Activated naive CD4-positive, alpha-beta T cell treated with Interleukin-2 at 50 U/mL for 16 hours (primary cell): ENCODE measurements around the gene SNRPA.
"Not testable (repeated sequence)": the region's sequence is repeated elsewhere in the genome, so short reads cannot be mapped to it uniquely, and the experiment has no call there.

ENCODE experiments used
- DNase-seq: peaks from one replicate; pipeline ENCODE4 v3.0.0-alpha.2; 2020

The SNRPA gene

DNA sequence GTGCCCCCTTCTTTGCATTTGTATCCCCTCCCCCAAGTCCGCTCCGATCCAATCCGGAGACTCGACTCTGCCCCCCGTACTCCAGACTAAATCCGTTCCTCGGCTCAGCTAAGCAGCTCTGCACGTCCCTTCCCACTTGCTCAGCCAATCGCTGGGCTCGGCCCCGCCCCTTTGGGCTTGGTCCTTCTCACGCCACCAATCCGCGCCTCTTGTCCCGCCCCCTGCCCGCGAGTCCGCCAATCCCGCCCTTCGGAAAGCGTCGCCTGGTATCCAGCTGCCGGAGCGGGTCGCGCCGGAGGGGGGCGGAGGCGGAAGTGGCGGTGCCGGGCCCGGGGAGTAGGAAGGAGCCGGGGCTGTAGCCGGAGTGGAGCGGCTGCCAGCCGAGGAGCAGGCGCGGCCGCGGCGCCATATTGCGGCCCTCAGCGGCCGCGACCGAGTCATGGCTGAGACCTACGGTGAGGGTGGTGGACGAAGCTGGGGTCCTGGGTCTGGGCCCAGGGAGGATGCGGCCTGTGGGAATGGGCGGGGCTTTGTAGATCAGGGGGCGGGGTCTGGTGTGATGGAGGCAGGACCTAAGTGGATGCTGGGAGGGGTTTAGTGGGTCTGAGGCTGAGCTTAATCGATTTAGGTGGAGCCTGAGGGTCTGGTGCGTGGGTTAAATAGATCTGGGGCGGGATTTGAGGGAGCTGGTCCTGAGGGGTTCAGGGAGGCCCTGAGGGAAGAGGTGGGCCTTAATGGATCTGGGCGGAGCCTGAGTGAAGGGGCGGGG is 27.1 kb downstream of the SNRPA start, which contains the start of gene RAB4B:
Gene RAB4B (plus strand): TSS at position 311 of the 769 bp plus-strand sequence. CDS start 129 bp downstream, at position 440.
- peak; percentile 100 for DNase-seq

DNA sequence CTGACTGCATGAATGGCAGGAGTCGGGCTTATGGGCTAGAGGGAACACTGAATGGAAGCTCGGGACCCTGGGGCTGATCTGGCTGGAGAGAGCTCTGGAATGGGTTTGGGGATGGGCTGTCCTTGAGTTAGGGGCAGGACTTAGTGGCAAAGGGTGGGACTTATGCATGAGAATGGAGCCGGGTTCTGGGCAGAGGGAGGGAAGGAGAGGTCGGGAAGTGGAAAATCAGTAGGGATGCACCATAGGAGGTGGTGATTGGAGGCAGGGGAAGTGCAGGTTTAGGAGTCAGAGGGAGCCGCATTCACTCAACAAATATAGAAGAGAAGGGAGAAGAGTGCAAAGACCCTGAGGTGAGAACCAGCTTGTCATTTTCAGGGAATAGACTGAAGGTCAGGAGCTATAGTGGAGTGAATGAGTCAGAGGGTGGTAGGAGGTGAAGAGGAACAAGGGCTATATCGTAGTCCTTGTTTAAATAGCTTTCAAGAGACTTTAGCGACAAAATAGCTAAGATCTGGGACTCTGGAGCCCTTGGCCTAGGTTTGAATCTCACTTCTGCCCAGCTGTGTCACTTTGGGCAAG is 27.8 kb downstream of the SNRPA start:
- no peak for DNase-seq

DNA sequence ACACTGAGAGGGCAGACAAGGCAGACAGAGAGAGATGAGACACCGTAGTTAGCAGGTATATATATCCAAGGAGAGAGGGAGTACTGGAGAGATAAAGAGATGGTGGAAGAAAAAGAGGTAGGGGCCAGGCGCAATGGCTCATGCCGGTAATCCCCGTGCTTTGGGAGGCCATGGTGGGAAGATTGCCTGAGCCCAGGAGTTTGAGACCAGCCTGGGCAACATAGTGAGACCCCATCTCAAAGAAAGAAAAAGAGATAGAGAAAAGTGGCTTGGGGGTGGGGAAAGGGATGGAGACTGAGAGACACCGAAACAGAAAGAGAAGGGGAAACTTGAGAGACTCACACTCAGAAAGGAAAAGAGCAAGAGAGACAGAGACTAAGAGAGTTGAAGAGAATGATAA is 29.6 kb downstream of the SNRPA start:
- no peak for DNase-seq

DNA sequence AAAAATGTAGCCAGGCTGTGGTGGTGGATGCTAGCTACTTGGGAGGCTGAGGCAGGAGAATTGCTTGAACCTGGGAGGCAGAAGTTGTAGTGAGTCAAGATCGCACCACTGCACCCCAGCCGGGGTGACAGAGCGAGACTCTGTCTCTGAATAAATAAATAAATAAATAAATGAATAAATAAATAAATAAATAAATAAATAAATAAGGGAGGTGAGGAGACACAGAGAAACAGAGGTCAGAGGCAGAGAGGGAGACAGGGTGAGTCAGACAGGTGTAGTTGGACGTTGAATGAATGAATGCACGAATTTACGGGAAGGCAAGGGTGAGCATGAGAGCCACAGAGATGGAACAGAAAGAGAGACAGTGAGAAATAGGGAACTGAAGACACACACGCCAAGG is 30.1 kb downstream of the SNRPA start:
- DNase-seq = no peak

DNA sequence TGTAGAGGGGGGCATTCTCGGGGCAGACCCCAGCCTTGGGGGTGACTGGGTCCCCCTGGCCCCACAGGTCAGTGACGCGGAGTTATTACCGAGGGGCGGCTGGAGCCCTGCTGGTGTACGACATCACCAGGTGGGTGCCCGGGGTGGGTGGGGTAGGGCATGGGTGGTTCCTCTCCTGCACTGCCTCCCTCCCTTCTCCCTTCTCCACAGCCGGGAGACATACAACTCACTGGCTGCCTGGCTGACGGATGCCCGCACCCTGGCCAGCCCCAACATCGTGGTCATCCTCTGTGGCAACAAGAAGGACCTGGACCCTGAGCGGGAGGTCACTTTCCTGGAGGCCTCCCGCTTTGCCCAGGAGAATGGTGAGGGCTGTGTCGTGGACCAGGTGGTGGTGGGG is 32.7 kb downstream of the SNRPA start:
- no peak for DNase-seq

DNA sequence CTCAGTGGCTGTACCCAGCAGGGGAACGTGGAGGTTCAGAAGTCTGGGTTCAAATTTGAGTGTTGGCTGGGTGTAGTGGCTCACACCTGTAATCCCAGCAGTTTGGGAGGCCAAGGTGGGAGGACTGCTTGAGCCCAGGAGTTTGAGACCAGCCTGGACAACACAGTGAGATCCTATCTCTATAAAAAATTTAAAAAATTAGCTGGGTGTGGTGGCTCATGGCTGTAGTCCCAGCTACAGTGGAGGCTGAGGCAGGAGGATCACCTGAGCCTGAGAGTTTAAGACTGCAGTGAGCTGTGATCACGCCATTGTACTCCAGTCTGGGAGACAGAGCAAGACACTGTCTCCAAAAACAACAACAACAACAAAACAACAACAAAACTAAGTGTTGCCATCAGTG is 33.1 kb downstream of the SNRPA start:
- DNase-seq = not testable (repeated sequence)

DNA sequence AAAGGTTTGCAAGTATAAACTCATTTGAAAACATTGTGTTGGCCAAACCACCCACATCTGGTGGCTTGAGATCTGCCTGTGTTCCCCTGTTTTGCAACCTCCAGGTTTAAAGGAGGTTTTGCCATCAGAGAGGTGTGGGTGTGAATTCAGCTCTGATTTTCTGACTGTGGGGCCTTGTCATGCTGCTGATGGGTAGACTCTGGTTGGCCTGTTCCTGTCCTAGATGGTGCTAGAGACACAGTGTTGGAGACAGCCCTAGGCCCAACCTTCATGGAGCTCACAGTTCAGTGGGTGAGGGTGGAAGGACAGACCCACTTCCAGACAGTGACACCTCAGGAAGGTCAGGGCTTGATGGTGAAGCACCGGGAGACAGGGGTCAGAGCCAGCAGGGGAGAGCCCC is 34.5 kb downstream of the SNRPA start:
- DNase-seq = no peak

DNA sequence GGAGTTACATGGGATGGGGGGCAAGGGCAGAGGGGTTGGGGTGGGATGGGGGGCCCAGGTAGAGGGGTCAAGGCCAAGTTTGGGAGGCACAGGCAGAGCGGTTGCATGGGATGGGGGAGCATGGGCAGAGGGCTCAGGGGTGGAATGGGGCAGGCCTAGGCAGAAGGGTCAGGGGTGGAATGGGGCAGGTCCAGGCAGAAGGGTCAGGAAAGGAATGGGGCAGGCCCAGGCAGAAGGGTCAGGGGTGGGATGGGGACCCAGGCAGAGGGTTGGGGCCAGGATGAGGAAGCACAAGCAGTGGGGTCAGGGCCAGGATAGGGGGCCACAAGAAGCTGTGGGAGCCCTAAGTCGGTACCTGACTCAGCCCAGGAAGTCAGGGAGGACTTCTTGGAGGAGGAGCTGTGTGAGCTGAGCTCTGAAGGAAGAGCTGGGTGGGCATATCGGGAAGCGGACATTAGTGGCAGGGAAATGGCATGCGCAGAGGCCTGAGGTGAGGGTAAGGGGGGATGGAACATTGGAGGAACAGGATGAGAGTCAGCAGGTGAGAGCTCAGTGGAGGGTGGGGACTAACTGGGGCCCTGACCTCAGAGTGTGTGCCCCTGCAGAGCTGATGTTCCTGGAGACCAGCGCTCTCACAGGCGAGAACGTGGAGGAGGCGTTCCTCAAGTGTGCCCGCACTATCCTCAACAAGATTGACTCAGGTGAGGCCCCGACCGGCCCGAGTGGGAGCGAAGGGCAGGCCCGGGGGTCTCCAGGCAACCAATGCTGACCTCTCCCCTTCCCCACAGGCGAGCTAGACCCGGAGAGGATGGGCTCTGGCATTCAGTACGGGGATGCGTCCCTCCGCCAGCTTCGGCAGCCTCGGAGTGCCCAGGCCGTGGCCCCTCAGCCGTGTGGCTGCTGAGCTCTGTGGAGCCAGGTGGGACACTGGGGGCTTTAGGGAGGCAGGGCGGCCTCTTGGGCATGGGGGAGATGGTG is 35.3 kb downstream of the SNRPA start:
- no peak for DNase-seq

DNA sequence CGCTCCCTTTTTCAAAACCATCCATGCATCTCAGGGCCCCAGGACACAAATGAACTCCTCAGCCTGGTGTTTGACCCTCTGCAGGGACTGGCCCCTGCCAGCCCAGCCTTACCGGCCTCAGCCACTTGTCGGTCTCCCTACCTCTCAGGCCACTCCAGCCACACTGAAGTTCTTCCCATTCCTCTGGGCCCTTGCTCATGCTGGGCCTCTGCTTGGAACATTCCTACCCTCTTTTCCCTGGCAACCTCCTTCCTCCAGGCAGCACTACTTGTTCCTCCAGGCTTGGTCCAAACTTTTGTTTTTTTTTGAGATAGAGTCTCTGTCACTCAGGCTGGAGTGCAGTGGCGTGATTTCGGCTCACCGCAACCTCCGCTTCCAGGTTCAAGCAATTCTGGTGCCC is 40.3 kb downstream of the SNRPA start:
- no peak for DNase-seq

DNA sequence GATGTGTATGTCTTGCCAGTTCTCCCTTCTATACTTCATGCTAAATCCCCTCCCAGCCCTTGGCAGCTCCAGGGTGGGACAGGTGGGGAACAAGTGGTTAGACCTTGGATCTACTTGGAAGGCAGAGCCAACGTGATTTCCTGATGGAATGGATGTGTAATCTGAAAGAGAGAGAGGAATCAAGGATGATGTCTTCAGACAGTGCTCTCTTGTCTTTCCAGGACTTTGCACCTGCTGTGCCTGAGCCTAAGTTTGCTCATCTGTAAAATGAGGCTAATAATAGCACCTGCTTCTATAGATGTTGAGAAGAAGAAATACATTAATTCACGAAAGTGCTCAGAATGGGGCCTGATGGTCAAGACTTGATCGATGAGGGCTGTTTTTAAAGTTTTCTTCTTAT is 41.0 kb downstream of the SNRPA start:
- DNase-seq = no peak

DNA sequence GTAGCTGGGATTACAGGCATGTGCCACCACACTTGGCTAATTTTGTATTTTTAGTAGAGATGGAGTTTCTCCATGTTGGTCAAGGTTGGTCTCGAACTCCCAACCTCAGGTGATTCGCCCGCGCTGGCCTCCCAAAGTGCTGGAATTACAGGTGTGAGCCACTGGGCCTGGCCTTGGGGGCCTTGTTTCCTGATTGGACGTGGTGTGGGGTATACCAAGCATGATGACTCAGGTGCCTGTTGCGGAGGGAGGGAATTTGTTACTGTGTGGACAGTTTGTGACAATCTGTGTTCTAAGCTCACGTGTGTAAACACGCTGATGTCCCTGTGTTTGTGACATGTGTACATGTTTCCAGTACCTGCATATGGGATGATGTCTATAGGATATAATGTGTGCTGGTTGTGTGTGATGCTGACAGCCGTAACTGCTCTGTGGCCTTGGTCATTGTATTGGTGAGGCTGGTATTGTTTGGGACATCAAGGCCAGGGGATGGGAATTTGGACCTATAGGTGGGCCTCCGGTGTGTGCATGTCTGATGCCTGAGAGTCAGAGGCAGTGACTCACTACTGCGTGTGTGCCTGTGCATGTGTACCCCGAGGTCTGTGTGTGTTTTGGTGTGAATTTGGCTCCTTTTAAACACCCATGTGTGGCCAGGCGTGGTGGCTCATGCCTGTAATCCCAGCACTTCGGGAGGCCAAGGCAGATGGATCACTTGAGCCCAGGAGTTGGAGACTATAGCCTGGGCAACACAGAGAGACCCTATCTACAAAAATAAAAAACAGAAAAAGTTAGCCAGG is 46.4 kb downstream of the SNRPA start:
- DNase-seq = no peak

DNA sequence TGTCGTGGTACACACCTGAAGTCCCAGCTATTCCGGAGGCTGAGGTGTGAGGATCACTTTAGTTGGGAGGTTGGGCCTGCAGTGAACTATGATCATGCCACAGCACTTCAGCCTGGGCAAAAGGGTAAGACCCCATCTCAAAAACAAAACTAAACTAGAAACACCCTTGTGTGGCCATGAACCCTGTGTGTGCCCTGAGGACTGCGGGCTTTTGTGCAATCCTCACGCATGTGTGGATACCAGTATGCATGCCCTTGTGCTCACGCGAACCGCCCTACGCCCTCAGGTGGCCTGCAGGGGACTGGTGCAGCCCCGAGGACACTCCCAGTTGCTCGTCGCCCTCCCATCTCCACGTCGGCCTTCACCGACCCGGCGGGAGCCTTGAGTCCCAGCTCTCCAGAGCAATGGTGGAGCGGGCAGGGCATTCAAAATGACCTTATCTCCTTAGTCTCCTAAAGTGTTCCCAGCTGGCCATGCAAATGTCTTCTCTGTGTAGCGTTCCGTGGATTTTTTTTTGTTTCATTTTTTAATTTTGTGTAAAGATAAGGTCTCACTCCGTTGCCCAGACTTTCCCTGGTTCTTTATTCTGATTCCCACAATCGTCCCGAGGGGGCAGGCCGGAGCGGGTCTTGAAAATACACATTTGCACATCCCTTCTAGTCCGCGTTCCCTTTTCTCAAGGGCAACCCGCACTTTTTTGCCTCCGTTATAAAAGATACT is 47.1 kb downstream of the SNRPA start:
- peak; percentile 69 for DNase-seq

DNA sequence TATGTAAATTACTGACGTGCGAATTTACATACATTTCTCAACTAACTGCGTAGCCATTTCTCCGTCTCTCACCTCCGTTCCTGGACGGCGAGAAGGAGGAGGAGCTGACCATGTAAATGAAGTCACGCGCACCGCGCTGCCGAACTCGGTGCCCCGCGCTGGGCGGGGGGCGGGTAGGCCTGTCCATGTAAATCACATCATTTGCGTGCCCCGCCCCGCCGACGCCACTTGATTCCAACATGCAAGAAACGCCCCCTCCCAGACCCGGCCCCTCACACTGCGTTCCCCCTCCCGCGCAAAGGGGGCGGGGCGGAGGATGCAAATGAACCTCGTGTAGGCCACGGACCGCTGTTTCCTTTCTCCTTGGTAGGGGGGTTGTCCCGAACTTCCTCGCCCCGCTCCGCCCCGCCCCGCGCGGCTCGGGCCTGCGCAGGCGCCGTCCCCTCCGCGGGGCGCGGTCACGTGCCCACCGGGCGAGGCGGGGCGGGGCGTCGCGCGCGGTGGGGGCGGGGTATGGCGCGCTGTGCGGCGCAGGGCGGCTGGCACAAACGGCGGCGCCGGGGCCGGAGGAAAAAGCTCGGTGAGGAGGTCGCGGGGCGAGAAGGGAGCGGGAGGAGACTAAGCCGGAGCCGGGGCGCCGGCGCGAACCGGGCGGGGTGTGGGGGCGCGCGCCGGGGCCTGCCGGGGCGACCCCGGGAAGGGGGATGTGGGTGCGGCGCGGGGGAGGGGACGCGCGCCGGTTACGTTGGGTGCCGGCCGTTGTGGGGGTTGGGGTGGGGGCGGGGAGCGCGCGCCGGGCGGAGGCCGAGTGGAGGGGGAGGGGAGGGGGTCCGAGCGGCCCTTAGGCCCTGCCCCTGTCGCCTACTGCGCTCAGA is 47.9 kb downstream of the SNRPA start, which contains the start of gene EGLN2:
Gene EGLN2 (plus strand): TSS at position 509 of the 875 bp plus-strand sequence. CDS start 1,382 bp downstream, outside the sequence.
- DNase-seq = peak; percentile 100

DNA sequence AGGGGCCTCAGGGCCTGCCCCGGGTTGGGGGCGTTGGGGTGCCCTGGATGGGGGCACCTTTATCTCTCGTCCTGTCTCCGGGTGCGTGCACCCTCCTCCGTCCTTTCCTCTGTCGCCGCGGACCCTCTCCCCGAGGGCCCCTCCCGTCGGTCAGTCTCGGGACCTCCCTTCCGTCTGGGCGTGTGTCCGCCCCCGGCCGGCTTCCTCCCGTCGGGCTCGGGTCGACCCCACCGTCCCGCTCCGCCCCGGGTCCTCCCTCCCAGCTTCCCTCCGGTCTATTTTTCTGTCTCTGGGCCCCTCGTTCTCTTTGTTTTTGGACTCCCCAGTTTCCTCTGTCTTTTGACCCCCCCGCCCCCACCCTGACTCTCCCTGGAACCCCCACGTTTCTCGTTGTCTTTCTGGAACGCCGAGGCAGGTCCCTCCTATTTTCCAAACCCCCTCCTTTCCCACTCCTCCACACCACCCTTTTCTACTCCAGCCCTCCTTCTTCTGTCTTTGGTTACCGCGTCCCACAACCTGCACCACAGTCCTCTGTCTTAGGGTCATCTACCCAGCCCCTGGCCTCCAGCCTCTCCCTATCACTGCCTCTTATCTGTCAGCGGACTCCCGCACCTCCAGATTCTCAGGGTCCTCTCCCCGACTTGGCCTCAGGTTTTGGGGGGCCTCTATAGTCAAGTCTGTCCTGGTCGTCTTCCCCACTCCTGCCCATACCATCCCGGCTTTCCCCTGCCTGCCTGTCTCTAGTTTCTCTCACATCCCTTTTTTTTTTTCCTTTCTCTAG is 48.7 kb downstream of the SNRPA start:
- no peak for DNase-seq

DNA sequence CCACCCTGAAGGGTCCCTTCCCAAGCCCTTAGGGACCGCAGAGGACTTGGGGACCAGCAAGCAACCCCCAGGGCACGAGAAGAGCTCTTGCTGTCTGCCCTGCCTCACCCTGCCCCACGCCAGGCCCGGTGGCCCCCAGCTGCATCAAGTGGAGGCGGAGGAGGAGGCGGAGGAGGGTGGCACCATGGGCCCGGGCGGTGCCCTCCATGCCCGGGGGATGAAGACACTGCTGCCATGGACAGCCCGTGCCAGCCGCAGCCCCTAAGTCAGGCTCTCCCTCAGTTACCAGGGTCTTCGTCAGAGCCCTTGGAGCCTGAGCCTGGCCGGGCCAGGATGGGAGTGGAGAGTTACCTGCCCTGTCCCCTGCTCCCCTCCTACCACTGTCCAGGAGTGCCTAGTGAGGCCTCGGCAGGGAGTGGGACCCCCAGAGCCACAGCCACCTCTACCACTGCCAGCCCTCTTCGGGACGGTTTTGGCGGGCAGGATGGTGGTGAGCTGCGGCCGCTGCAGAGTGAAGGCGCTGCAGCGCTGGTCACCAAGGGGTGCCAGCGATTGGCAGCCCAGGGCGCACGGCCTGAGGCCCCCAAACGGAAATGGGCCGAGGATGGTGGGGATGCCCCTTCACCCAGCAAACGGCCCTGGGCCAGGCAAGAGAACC is 49.5 kb downstream of the SNRPA start:
- no peak for DNase-seq

DNA sequence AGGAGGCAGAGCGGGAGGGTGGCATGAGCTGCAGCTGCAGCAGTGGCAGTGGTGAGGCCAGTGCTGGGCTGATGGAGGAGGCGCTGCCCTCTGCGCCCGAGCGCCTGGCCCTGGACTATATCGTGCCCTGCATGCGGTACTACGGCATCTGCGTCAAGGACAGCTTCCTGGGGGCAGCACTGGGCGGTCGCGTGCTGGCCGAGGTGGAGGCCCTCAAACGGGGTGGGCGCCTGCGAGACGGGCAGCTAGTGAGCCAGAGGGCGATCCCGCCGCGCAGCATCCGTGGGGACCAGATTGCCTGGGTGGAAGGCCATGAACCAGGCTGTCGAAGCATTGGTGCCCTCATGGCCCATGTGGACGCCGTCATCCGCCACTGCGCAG is 50.0 kb downstream of the SNRPA start:
- no peak for DNase-seq

DNA sequence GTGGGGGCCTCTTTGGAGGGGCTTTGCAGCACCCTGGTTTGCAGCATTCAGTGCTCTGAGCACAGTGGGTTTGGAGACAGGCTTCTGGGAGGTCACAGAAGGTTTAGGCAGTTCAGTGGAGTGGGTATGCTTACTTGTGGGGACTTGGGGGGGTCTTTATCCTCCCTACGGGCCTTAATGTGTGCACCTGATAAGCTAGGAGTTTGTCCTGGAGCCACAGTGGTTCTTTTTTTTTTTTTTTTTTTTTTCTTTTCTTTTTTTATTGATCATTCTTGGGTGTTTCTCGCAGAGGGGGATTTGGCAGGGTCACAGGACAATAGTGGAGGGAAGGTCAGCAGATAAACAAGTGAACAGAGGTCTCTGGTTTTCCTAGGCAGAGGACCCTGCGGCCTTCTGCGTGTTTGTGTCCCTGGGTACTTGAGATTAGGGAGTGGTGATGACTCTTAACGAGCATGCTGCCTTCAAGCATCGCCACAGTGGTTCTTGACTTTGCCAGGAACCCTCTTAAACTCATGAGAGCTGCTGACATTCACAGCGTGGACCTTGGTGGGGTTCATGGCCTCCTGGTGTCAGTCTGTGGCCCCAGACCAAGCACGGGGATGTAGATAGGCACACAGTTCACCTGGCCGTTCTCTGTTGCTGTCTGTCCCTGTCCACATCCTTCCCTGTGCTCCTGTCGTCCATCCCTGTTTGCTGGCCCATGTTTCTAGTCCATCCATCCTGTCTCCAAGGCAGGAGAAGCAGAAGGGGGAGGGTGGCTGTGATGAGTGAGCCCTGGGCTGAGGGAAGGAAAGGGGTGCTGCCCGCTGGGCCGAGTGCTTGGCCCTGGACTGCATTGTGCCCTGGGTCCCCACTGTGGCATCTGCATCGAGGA is 50.7 kb downstream of the SNRPA start:
- DNase-seq = no peak
